Ishikawa (cell line): Measurements from ENCODE around the gene CARMIL1.

Experiments used
- CEBPB ChIP-seq: IDR thresholded peaks from 2 replicates; pipeline ENCODE4 v1.6.1; 2012
- CREB1 ChIP-seq: IDR thresholded peaks from 2 replicates; pipeline ENCODE4 v1.6.1; 2012; ENCODE audit warnings: low read depth
- EGR1 ChIP-seq: IDR thresholded peaks from 2 replicates; pipeline ENCODE4 v1.6.1; 2012
- EP300 ChIP-seq: IDR thresholded peaks from 2 replicates; pipeline ENCODE4 v1.6.1; 2012; ENCODE audit warnings: borderline replicate concordance
- FOXM1 ChIP-seq: IDR thresholded peaks from 2 replicates; pipeline ENCODE4 v1.6.1; 2012; ENCODE audit warnings: low read depth, borderline replicate concordance
- NFIC ChIP-seq: IDR thresholded peaks from 2 replicates; pipeline ENCODE4 v1.6.1; 2012
- RAD21 ChIP-seq: IDR thresholded peaks from 2 replicates; pipeline ENCODE4 v1.6.1; 2012; ENCODE audit warnings: low read depth
- REST ChIP-seq: IDR thresholded peaks from 2 replicates; pipeline ENCODE4 v1.6.1; 2012; ENCODE audit warnings: low read depth, mild to moderate bottlenecking
- TAF1 ChIP-seq: IDR thresholded peaks from 2 replicates; pipeline ENCODE4 v1.6.1; 2012; ENCODE audit warnings: low read depth, mild to moderate bottlenecking
- TCF12 ChIP-seq: IDR thresholded peaks from 2 replicates; pipeline ENCODE4 v1.6.1; 2012; ENCODE audit warnings: low read depth
- TEAD4 ChIP-seq: IDR thresholded peaks from 2 replicates; pipeline ENCODE4 v1.6.1; 2012
- YY1 ChIP-seq: IDR thresholded peaks from 2 replicates; pipeline ENCODE4 v1.6.1; 2012; ENCODE audit warnings: low read depth
- ZBTB7A ChIP-seq: IDR thresholded peaks from 2 replicates; pipeline ENCODE4 v1.6.1; 2012; ENCODE audit warnings: low read depth
- TF ChIP-seq, protein P1 (sequence below): IDR thresholded peaks from 2 replicates; pipeline ENCODE4 v1.6.1; 2012
- TF ChIP-seq, protein P2 (sequence below): IDR thresholded peaks from 2 replicates; pipeline ENCODE4 v1.6.1; 2012

The CARMIL1 gene

DNA sequence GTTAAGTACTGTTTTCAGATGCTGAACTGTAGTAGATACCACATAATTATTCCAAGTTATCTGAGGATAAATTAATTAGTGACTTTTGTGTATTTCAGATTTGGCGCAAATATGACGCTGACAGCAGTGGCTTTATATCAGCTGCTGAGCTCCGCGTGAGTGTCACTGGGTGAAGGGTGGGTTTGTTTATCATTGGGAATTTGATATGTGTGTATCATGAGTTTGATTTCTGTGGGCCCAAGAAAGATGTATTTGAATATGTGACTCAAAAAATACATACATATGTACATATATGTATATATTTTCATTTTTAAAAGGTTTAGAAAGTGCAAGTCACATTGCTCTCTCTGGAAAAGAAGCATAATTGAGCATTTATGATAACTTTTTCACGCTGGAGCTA lies 390.2 kb downstream of the CARMIL1 start:
- TF ChIP-seq YY1 (no peak), NFIC (no peak), TEAD4 (no peak), REST (no peak), CEBPB (no peak), TAF1 (no peak), EP300 (no peak), RAD21 (no peak), EGR1 (no peak), ZBTB7A (no peak), TCF12 (no peak), FOXM1 (no peak), CREB1 (no peak)
- TF ChIP-seq, protein P1, sequence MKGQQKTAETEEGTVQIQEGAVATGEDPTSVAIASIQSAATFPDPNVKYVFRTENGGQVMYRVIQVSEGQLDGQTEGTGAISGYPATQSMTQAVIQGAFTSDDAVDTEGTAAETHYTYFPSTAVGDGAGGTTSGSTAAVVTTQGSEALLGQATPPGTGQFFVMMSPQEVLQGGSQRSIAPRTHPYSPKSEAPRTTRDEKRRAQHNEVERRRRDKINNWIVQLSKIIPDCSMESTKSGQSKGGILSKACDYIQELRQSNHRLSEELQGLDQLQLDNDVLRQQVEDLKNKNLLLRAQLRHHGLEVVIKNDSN = no peak
- TF ChIP-seq, protein P2, sequence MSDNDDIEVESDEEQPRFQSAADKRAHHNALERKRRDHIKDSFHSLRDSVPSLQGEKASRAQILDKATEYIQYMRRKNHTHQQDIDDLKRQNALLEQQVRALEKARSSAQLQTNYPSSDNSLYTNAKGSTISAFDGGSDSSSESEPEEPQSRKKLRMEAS = no peak
